ENCODE results near the gene CFAP74. TPM values are rescaled to one million over a fixed set of nuclear protein-coding genes. Genes with fewer than 3 reads are reported as not detected.

The CFAP74 gene
- total RNA-seq, 3 donors from 2014 or later = 0.29 to 0.98 TPM; not detected in 1

GRCh38 chr1:2001773-2002411 is 1.7 kb downstream of the CFAP74 start:
- Histone ChIP-seq H3K9me3 (no peaks in the 10 kb centered on the region), H3K36me3 (no peaks in the 10 kb centered on the region), H3K27ac (no peak overlapping the region), H3K4me1 (no peaks in the 10 kb centered on the region), H3K4me3 (no peak overlapping the region), H3K27me3 (peaks cover 0 to 31% of the 10 kb centered on the region in 2 donors)
- TF ChIP-seq POLR2AphosphoS5 (IDR thresholded peaks at IDR 0.05) (peak in 1 of 3 donors; percentile 58), CTCF (IDR thresholded peaks at IDR 0.05) (no peak), POLR2A (IDR thresholded peaks at IDR 0.05) (no peak)
- peak; percentile 55 to 80 for DNase-seq (ENCODE audit: low spot score in 2 of 2)
- intact Hi-C loops (cut with DNase I; ENCODE audit: low total_unique reads) = no loop called here

- no peak overlapping the region for H3K27ac ChIP-seq
- no peak for TF ChIP-seq POLR2AphosphoS5 (IDR thresholded peaks at IDR 0.05)
- H3K36me3 ChIP-seq = no peaks in the 10 kb centered on the region
- H3K27me3 ChIP-seq = peaks cover 0 to 29% of the 10 kb centered on the region in 2 donors
- no peaks in the 10 kb centered on the region for H3K4me1 ChIP-seq
- no peak for DNase-seq (ENCODE audit: low spot score in 2 of 2)
- H3K4me3 ChIP-seq = no peak overlapping the region
- intact Hi-C loops (cut with DNase I; ENCODE audit: low total_unique reads) = no loop called here
- H3K9me3 ChIP-seq = no peaks in the 10 kb centered on the region
Measured at GRCh38 chr1:2000850-2001249, 2.7 kb downstream of the CFAP74 start.

GRCh38 chr1:2000432-2000831 is 3.2 kb downstream of the CFAP74 start:
- peaks cover 0 to 25% of the 10 kb centered on the region in 2 donors for H3K27me3 ChIP-seq
- no peak overlapping the region for H3K27ac ChIP-seq
- TF ChIP-seq POLR2A (IDR thresholded peaks at IDR 0.05) = no peak
- TF ChIP-seq POLR2AphosphoS5 (IDR thresholded peaks at IDR 0.05) = no peak
- TF ChIP-seq CTCF (IDR thresholded peaks at IDR 0.05) = no peak
- intact Hi-C loops (cut with DNase I; ENCODE audit: low total_unique reads) = no loop called here
- no peaks in the 10 kb centered on the region for H3K36me3 ChIP-seq
- H3K9me3 ChIP-seq = no peaks in the 10 kb centered on the region
- no peak for DNase-seq (ENCODE audit: low spot score in 2 of 2)
- no peaks in the 10 kb centered on the region for H3K4me1 ChIP-seq
- no peak overlapping the region for H3K4me3 ChIP-seq

GRCh38 chr1:1997576-1997975 is 6.0 kb downstream of the CFAP74 start:
- Histone ChIP-seq H3K9me3 (no peaks in the 10 kb centered on the region), H3K36me3 (no peaks in the 10 kb centered on the region), H3K4me1 (no peaks in the 10 kb centered on the region), H3K27me3 (no peaks in the 10 kb centered on the region), H3K27ac (no peak overlapping the region), H3K4me3 (no peak overlapping the region)
- DNase-seq (ENCODE audit: low spot score in 2 of 2) = no peak
- intact Hi-C loops (cut with DNase I; ENCODE audit: low total_unique reads) = no loop called here
- no peak for TF ChIP-seq POLR2A (IDR thresholded peaks at IDR 0.05)
- TF ChIP-seq CTCF (IDR thresholded peaks at IDR 0.05) = no peak
- no peak for TF ChIP-seq POLR2AphosphoS5 (IDR thresholded peaks at IDR 0.05)

- intact Hi-C loops (cut with DNase I; ENCODE audit: low total_unique reads) = no loop called here
- DNase-seq (ENCODE audit: low spot score in 2 of 2) = no peak
- Histone ChIP-seq H3K27me3 (no peaks in the 10 kb centered on the region), H3K4me1 (no peaks in the 10 kb centered on the region), H3K4me3 (no peak overlapping the region), H3K27ac (no peak overlapping the region), H3K36me3 (no peaks in the 10 kb centered on the region), H3K9me3 (no peaks in the 10 kb centered on the region)
- TF ChIP-seq CTCF (IDR thresholded peaks at IDR 0.05) = no peak
- no peak for TF ChIP-seq POLR2A (IDR thresholded peaks at IDR 0.05)
- TF ChIP-seq POLR2AphosphoS5 (IDR thresholded peaks at IDR 0.05) = no peak
Measured at GRCh38 chr1:1996207-1996651, 7.4 kb downstream of the CFAP74 start.
